Measurements from ENCODE around the gene RNF6. TPM values are rescaled to one million over a fixed set of nuclear protein-coding genes. Genes with fewer than 3 reads are reported as not detected.
"Not testable (repeated sequence)": the region's sequence is repeated elsewhere in the genome, so short reads cannot be mapped to it uniquely, and the experiment has no call there.

Gene RNF6
- polyA plus RNA-seq (2014; cell fraction: cytosol; rRNA removed), result 10.7 and 12.3 TPM in 2 replicates
- polyA plus RNA-seq (2014; cell fraction: nucleus; rRNA removed), result 8.3 and 12.9 TPM in 2 replicates

DNA sequence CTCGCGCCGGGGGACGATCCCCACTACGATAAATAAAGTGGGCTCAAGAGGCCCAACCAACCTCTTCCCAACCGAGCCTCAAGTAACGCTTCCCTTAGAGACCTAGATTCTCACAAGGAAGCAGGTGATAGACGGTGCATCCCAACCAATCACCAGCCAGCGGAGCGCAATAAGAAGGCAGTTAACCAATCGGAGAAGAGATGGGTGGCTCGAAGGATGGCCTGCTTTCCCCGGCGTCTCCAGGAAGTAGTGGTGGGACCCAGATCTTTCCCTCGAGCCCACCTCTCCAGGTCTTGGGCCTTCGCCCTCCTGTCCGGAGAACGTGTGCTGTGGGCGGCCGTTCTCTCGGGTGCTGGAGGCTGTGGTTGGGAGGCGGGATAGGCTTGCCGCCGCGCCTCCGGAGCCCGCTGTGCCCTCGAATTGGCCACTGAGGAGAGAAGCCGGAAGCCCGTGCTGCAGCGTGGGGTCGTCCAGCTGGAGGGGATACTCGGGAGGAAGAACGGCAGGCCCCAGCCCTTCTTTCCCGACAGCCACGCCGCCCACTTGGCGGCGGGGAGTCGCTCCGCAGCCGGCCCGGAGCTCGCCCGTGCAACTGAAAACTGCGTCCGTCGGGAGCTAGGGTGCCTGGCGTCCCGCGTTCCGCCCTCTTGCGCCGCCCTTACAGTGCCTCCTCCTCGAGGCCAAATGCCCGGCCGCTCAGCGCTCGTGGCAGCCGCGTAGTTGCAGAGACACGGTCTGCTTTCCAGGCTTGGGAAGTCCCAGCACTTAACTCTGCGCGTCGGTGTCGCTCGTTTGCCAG lies at the start of gene RNF6:
TSS of gene RNF6 (minus strand) at position 594 of the 799 bp plus-strand sequence. CDS start 2,665 bp downstream, outside the sequence.
- DNase-seq (ENCODE audit: low spot score), result peak; percentile 99

DNA sequence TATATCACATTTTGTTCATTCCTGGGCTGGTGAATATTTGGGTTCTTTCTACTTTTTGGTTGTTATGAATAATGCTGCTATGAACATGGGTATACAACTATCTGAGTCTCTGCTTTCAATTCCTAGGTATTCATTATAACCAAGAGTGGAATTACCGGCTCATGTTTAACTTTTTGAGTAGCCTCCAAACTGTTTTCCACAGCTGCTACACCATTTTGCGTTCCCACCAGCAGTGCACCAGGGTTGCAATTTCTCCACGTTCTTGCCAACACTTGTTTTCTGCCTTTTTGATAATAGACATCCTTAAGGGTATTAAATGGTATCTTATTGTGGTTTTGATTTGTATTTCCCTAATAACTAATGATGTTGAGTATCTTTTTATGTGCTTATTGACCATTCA lies 48.6 kb upstream of the RNF6 start:
- no peak for DNase-seq (ENCODE audit: low spot score)

DNA sequence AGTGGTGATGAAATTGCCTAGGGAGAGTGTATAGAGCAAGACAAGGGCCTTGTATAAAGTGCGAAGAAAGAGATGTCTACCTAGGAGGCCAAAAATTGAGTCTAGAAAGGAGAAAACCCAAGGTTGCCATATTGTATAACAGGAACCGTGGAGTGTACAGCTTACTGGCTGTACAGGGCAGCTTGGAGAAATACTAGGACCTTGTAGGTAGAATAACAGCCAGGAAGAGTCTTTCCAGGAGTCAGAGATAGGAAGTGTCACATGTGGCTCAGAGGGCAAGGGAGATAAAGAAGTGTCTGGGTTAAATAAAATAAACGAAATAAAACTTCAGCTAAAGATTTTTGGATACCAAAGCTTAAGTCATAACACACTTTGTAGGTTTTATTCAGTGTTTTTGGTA lies 44.2 kb upstream of the RNF6 start:
- DNase-seq (ENCODE audit: low spot score), result no peak

DNA sequence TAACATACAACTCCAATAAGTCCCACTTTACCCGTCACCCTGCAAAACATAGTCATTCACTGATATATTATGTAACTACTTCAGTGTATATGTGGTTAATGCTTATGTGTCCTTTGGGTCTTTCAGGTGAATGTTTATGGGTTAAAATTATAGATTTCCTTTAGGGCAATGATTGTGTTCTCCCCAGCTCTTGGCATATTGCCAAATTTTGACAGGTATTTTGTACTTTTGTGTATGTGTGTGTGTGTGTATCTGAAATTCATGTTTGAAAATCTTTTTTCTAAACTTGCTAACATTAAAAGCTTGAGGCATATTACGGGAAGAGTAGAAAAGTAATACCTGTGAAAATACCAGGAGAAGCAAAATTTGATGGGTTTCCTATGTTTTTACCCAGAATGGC lies 40.0 kb upstream of the RNF6 start:
- DNase-seq (ENCODE audit: low spot score), result no peak

DNA sequence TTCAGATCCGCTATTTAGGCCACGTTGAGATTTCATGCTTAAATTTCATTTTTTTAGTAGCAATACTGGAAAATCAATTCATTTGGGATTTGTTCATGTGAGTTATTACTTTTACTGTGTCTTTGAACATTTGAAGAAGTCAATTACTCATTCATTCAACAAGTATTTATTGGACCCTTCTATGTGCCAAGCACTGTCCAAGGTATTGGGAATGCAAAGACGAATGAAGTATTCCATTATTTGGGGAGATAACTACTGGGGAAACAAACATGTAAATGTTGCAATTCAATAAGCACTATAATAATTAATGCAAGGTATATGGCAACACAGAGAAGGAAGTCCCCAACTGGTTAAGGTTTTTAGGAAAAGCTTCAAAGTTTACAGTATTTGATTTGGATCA lies 37.5 kb upstream of the RNF6 start:
- DNase-seq (ENCODE audit: low spot score), result no peak

DNA sequence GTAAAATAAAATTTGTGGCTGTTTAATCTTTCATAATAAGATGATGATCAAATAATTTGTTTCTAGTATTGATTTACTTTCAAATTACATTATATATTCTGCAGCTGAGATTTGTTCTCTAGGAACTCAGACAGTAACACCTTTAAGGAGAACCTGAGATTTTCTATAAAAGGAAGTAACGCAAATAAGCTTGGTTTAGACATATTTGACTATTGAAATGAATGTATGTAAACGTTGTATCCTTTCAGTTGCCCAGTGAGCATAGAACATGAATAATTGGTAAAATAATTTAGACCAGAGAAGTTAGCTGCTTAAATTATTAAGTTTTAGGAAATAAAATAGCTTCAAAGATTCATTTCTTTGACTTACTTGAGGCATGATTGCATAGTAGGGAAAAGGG lies 34.9 kb upstream of the RNF6 start:
- DNase-seq (ENCODE audit: low spot score), result no peak

DNA sequence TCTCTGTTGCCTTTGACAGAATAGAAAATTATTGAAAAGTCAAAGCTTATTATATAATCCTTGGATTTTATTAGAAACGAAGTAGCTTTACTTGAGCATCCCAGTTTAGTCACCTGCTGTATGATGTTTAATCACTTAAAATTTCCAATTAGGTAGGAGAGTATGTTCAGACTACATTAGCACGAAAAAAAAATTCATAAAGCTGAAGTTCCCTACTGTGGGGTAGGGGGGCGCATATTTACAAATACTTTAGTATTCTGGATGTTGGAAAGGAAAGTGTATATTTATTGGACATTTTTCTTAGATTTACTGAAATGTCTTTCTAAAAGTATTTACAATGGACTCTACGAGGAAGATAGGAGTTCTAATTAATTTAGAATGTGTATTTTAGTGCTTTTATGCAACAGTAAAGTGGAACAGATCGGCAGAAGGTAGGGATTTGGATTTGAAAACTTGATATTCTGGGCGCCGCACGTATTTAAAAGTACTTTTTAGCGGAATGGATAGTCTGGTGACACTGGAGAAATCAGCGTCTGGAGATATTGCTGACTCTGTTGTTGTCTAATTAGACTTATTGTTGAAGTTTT lies 33.7 kb upstream of the RNF6 start:
- DNase-seq (ENCODE audit: low spot score), result no peak

DNA sequence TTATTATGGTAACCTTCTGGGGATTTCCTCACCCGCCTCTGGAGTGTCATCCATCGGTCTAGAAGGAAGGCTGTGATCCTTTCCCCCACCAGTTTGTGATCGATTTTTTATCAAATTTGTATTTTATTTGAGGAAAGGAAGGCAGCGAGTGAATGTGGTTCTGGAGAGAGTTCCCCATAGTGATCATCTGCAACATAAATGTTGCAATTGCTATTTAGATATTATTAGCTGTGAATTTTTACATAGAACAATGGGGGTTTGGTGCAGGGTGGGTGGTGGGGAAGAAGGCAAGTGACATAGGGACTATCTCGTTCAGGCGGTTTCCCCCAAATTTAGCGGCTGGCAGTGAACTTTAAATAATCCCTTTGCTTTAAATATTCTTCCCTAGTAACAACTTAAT lies 33.0 kb upstream of the RNF6 start:
- no peak for DNase-seq (ENCODE audit: low spot score)

DNA sequence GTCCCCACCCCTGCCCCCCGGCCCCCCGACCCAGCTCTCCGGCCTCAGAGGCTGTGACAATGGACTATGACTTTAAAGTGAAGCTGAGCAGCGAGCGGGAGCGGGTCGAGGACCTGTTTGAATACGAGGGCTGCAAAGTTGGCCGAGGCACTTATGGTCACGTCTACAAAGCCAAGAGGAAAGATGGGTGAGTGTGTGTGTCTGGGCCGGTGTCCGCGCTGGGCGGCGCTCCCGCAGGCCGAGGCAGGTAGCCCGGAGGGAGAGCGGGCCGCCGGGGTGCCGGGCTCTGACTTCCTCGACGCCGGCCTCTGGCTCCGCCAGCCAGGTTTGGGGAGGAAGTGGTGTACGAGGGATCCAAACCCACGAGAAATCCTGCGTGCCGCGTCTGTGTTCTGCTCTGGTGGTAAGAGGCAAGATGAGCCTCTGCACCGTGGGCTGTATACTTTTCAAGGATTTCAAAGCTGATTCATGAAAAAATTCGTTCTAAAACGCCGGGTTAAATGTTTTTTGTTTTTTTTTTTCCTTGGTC lies 32.5 kb upstream of the RNF6 start:
- DNase-seq (ENCODE audit: low spot score), result peak; percentile 62

DNA sequence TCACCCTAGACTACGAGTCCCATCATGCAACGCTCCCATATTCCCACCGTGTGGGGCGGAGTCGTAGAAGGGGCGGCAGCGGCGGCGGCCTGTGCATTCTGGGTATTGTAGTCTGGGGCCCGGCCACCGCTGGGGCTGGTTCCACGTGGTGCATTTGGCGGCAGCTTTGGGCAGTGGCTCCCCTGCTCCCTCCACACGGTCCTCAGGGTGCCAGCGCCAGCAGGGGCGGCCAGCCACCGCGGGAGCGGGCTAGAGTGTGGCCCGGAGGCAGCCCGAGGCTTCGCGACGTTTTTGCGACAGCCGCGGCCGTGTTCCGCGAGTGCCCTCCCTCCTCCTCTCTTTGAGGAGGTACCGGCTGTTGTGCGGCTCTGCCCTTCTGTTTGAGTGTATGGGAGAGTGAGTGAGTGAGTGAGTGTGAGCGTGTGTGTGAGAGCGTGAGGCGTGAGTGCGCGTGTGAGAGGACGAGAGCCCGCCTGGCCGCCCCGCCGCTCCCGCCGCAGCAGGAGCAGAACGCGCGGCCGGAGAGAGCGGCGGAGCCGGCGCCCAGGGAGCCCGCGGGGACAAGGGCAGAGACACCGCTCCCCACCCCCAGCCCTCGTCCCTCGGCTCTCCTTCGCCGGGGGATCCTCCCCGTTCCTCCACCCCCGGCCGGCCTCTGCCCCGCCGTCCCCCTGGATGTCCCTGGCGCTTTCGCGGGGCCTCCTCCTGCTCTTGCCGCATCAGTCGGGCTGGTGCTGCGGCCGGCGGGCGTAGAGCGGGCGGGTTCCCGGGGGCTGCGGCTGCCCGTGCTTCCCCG lies 31.9 kb upstream of the RNF6 start, which contains the start of gene CDK8:
TSS of gene CDK8 (plus strand) at position 343 of the 796 bp plus-strand sequence. CDS start 513 bp downstream, outside the sequence.
- peak; percentile 94 for DNase-seq (ENCODE audit: low spot score)

DNA sequence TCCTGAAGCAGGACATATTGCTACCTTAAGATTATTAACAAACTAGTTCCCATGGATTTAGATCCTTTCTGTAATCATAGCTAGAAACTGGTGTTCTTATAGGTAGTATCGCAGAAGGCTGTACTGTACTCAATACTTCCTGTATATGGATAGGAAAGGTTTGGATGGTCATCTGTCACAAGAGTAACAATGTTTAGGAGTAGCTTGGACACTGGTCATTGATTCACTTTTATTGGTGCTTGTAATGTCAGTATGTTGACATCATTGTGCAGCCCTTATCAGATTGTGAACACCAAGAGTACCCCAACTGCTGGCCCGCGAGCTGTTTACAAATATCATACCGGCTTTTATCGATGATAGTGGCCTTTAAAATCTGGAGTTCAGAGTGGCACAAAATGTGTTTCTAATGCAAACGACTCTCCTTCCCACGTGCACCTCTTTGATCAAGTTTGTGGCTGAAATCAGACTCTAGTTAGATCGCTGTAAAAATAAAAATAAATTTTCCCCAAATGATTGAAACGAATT lies 31.2 kb upstream of the RNF6 start:
- no peak for DNase-seq (ENCODE audit: low spot score)

DNA sequence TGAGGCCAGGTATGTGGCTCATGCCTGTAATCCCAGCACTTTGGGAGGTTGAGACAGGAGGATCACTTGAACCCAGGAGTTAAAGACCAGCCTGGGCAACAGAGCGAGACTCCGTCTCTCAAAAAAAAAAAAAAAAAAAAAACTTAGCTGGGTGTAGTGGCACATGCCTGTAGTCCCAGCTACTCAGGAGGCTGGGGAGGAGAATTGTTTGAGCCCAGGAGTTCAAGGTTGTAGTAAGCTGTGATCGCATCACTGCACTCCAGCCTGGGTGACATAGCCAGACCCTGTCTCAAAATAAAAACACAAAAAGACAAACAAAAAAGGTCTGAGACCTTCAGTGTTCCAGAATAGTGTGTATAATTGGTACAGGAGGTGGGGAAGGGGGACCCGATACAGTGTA lies 29.9 kb upstream of the RNF6 start:
- not testable (repeated sequence) for DNase-seq (ENCODE audit: low spot score)

DNA sequence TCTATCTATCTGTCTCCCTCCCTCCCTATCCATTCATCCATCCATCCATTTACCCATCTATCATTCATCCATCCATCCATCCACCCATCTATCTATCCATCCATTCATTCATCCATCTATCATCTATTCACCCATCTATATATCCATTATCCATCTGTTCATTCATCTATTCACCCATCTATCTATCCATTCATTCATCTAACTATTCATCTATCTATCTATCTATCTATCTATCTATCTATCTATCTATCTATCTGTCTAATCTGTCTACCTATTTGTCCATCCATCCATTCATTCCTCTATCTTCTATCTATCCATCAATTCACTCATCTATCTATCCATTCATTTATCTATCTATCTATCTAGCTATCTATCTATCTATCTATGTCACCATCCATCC lies 27.4 kb upstream of the RNF6 start:
- no peak for DNase-seq (ENCODE audit: low spot score)

DNA sequence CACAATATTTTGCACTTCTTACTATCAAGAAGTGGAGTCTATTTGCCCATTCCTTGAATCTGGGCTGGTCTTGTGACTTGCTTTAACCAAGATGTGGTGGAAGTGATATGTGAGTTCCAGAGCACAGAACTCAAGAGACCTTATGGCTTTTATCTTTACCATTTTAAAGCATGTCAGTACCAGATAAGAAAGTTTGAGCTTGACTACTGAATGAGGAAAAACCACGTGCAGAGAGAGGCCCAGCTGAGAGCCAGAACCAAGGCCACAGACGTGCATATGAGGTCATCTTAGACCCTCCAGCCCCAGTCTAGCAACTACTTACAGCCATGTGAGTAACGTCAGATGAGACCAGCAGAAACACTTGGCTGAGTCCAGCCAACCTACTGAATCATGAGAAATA lies 25.5 kb upstream of the RNF6 start:
- DNase-seq (ENCODE audit: low spot score), result no peak

DNA sequence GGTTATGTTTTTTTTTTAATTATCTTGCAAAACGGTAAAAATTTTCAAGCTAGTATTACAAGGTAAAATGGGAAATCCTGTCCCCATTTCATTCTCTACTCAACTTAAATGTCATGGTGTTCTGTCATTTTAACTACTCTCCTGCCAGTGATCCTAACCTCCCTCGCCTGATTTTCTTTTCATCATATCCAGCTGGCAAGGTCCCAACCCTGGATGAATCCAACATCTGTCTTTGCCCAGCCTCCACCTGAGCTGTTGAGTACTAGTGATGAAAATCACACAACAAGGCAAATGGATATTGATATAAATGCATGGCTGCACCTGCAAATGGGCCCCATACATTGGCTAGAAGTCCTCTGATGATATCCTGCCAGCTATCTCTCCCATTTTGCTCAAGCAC lies 24.9 kb upstream of the RNF6 start:
- no peak for DNase-seq (ENCODE audit: low spot score)

DNA sequence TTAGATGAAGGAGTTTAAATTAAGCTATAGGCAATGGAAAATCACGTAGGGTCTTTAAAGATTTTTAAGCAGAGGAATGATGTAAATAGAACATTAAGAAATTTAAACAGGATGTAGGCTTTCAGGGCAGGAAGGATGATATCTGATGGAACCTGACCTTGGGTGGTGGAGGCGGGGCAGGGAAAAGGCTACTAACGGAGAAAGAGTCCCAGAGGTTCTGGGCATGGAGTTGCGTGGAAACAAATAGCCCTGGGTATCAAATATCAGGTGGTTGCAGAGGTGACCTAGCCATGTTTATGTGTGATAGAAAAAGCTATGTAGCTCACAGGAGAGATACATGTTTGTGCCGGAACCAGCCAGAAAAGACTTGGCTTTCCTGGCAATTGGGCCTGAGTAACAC lies 24.0 kb upstream of the RNF6 start:
- no peak for DNase-seq (ENCODE audit: low spot score)

DNA sequence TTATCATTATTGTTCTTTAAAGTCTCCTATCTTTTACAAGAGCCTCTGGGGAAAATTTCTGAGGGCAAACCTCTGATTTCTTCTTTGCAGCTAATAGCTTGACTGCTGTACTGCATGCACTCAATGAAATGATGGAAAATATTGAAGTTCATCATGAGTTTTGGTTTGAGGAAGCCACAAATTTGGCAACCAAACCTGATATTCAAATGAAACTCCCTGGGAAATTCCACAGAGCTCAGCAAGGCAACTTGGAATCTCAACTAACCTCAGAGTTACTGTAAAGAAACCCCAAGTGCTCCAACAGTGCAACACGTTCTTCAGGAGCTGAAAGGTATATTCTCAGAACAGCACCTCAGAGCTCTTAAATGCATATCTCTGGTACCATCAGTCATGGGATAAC lies 14.2 kb upstream of the RNF6 start:
- DNase-seq (ENCODE audit: low spot score), result no peak

DNA sequence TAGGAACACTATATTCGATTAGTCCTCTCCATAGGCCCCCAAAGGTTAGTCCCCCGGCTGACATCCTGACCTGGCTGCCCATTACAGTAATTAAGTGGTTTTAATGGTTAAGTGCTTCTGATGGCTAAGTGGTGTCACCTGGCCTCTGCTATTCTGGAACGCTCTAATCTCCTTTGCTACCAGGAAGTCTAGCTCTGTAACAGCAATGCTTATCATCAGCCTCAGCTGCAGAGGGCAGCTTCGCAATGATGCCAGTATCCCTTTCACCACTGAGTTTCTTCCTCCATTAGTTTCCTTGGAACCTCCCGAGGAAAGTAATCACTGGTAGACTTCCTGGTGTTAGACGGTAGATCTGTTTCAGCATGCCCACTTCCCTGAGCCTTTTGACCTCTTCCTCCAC lies 8.6 kb upstream of the RNF6 start:
- peak; percentile 22 for DNase-seq (ENCODE audit: low spot score)

DNA sequence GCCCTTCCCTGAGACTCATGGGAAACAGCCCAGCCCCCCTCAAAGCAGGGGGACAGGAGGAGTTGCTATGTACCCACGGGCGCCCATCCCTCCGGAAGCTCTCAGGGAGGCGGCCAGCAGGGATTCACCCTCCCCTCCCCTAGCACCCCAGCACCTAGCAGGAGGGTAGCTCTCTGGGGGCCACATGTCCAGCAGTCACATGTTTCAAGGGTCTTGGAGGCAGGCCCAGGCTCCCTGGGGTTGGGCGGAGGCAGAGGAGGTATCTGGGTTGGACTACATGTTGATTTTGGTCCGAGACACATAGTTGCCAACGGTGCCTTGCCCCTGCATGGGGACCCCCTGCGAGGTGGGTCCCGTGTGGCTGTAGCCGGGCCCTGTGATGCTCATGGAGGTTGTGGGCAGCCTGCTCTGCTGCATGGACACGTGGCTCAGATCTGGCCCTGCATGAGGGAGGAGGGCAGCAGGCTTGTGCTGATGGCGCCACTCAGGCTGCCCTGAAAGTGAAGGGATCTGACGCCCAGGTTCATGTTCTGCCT lies 7.0 kb upstream of the RNF6 start:
- DNase-seq (ENCODE audit: low spot score), result no peak

DNA sequence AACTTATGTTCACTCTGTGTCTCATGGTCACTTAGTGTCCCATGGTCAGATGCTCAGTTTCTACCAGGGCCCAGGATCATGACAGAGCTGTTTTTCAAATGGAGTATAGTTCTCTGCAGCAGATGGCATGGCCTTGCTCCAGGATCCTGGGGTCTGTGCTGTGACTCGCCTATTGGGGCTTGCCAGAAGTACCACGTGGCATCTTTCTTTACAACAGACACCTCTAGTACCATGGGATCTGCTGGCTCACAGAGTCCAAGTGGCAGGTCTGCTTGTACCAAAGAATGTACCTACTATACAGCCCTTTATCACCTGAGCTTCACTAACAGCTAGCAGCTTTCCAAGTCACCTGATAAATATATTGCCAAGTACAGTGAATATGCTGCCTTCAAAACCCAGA lies 6.0 kb upstream of the RNF6 start:
- DNase-seq (ENCODE audit: low spot score), result no peak

DNA sequence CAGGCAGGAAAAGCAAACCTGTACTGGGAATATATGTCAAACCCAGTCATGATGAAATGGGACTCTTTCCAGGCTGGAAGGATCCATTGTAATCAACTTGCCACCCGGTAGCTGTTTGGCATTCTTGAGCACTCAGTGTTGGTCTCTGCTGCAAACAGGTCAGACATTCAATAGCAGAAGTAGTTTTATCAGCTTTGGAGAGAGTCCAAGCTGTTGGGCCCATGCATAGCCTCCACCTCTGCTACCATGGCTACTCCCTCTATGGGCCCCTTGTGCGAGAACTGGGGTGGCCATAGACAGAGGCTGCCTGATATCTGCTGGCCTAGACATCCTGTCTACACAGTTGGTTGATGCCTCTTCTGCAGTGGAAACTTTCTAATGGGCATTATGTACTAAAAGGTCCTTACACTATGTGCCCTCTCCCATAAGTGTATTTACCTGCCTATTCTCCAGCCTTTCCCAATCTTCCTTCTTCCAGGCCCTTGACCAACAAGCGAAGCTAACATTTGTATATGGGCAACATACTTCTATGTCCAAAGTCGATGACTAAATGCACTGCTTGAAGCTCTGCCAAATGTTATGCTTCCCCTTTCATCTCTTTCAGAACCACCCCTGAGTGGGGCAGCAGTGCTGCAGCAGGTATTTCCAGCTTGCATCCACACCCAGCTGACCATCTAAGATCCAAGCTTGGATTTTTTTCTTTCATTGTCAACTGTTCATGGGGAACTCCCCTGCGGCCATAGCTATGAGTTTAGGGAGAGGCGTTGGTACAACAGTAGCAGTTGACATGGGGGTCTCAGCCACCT lies 5.3 kb upstream of the RNF6 start:
- DNase-seq (ENCODE audit: low spot score), result no peak
